T-helper 2 cell treated with Interferon-gamma antibody and Interleukin-4, amounts not matched to agents 5 μg/mL and 100 μg/mL, for 36 hours (primary cell): ENCODE measurements around the gene AHNAK2.

Source experiments
- DNase-seq: peaks from one replicate; pipeline ENCODE4 v3.0.0; 2021; ENCODE audit warnings: low spot score
- H3K27ac Mint-ChIP-seq: one replicate; pipeline ENCODE4 v1.8.0; 2021; ENCODE audit warnings: mild to moderate bottlenecking, mixed read lengths
- H3K27me3 Mint-ChIP-seq: one replicate; pipeline ENCODE4 v1.8.0; 2021; ENCODE audit warnings: low read depth, mixed read lengths
- H3K36me3 Mint-ChIP-seq: one replicate; pipeline ENCODE4 v1.8.0; 2021; ENCODE audit warnings: low read depth, mixed read lengths
- H3K4me1 Mint-ChIP-seq: one replicate; pipeline ENCODE4 v1.8.0; 2021; ENCODE audit warnings: low read depth, mixed read lengths
- H3K4me3 Mint-ChIP-seq: one replicate; pipeline ENCODE4 v1.8.0; 2022; ENCODE audit warnings: mild to moderate bottlenecking, moderate library complexity, mixed read lengths
- H3K9me3 Mint-ChIP-seq: one replicate; pipeline ENCODE4 v1.8.0; 2021; ENCODE audit warnings: mixed read lengths

AHNAK2 gene

GRCh38 chr14:105005929-105006830 lies 28.0 kb upstream of the AHNAK2 start:
- no peak overlapping the region for H3K4me3 Mint-ChIP-seq
- no peaks in the 10 kb centered on the region for H3K27me3 Mint-ChIP-seq
- no peak overlapping the region for H3K27ac Mint-ChIP-seq
- H3K4me1 Mint-ChIP-seq: no peaks in the 10 kb centered on the region
- peaks cover 22% of the 10 kb centered on the region for H3K36me3 Mint-ChIP-seq
- no peak for DNase-seq
- H3K9me3 Mint-ChIP-seq: no peaks in the 10 kb centered on the region

- H3K36me3 Mint-ChIP-seq: peaks cover 25% of the 10 kb centered on the region
- H3K4me3 Mint-ChIP-seq: no peak overlapping the region
- H3K27ac Mint-ChIP-seq: no peak overlapping the region
- DNase-seq: no peak
- no peaks in the 10 kb centered on the region for H3K27me3 Mint-ChIP-seq
- H3K9me3 Mint-ChIP-seq: no peaks in the 10 kb centered on the region
- H3K4me1 Mint-ChIP-seq: no peaks in the 10 kb centered on the region
These were observed 27.3 kb upstream of the AHNAK2 start for GRCh38 chr14:105005329-105005928.

GRCh38 chr14:104999361-104999760 lies 21.2 kb upstream of the AHNAK2 start:
- H3K9me3 Mint-ChIP-seq: peaks cover 6% of the 10 kb centered on the region
- no peak overlapping the region for H3K27ac Mint-ChIP-seq
- H3K4me1 Mint-ChIP-seq: no peaks in the 10 kb centered on the region
- DNase-seq: no peak
- H3K4me3 Mint-ChIP-seq: no peak overlapping the region
- peaks cover 15% of the 10 kb centered on the region for H3K36me3 Mint-ChIP-seq
- H3K27me3 Mint-ChIP-seq: no peaks in the 10 kb centered on the region

- H3K9me3 Mint-ChIP-seq: peaks cover 6% of the 10 kb centered on the region
- H3K27ac Mint-ChIP-seq: no peak overlapping the region
- H3K27me3 Mint-ChIP-seq: no peaks in the 10 kb centered on the region
- no peak for DNase-seq
- peaks cover 15% of the 10 kb centered on the region for H3K36me3 Mint-ChIP-seq
- no peaks in the 10 kb centered on the region for H3K4me1 Mint-ChIP-seq
- H3K4me3 Mint-ChIP-seq: no peak overlapping the region
These were observed 20.6 kb upstream of the AHNAK2 start for GRCh38 chr14:104998801-104999200.

- Mint-ChIP-seq H3K27me3 (no peaks in the 10 kb centered on the region), H3K9me3 (peaks cover 6% of the 10 kb centered on the region), H3K4me1 (no peaks in the 10 kb centered on the region), H3K27ac (no peak overlapping the region), H3K36me3 (peaks cover 13% of the 10 kb centered on the region), H3K4me3 (no peak overlapping the region)
- no peak for DNase-seq
These were observed 18.3 kb upstream of the AHNAK2 start for GRCh38 chr14:104996483-104996882.

GRCh38 chr14:104996032-104996431 lies 17.9 kb upstream of the AHNAK2 start:
- no peak for DNase-seq
- H3K9me3 Mint-ChIP-seq: peaks cover 6% of the 10 kb centered on the region
- H3K27me3 Mint-ChIP-seq: no peaks in the 10 kb centered on the region
- H3K36me3 Mint-ChIP-seq: peaks cover 13% of the 10 kb centered on the region
- no peaks in the 10 kb centered on the region for H3K4me1 Mint-ChIP-seq
- no peak overlapping the region for H3K27ac Mint-ChIP-seq
- no peak overlapping the region for H3K4me3 Mint-ChIP-seq

GRCh38 chr14:104994978-104995377 lies 16.8 kb upstream of the AHNAK2 start:
- DNase-seq: no peak
- H3K27ac Mint-ChIP-seq: no peak overlapping the region
- no peaks in the 10 kb centered on the region for H3K27me3 Mint-ChIP-seq

GRCh38 chr14:104993808-104994591 lies 15.8 kb upstream of the AHNAK2 start:
- no peak for DNase-seq
- no peaks in the 10 kb centered on the region for H3K4me1 Mint-ChIP-seq
- H3K27ac Mint-ChIP-seq: no peak overlapping the region
- no peaks in the 10 kb centered on the region for H3K9me3 Mint-ChIP-seq
- peaks cover 4% of the 10 kb centered on the region for H3K36me3 Mint-ChIP-seq
- no peaks in the 10 kb centered on the region for H3K27me3 Mint-ChIP-seq
- H3K4me3 Mint-ChIP-seq: no peak overlapping the region

More at GRCh38 chr14:104994978-104995377, 16.8 kb upstream of the AHNAK2 start:
- Mint-ChIP-seq H3K4me1 (no peaks in the 10 kb centered on the region), H3K36me3 (peaks cover 8% of the 10 kb centered on the region), H3K9me3 (peaks cover 5% of the 10 kb centered on the region), H3K4me3 (no peak overlapping the region)

GRCh38 chr14:104993306-104993705 lies 15.1 kb upstream of the AHNAK2 start:
- H3K4me1 Mint-ChIP-seq: no peaks in the 10 kb centered on the region
- no peak for DNase-seq
- no peak overlapping the region for H3K4me3 Mint-ChIP-seq
- peak overlapping the region; percentile 47 for H3K27ac Mint-ChIP-seq
- no peaks in the 10 kb centered on the region for H3K27me3 Mint-ChIP-seq
- H3K9me3 Mint-ChIP-seq: no peaks in the 10 kb centered on the region
- peaks cover 4% of the 10 kb centered on the region for H3K36me3 Mint-ChIP-seq

GRCh38 chr14:104992501-104992900 lies 14.3 kb upstream of the AHNAK2 start:
- no peak overlapping the region for H3K4me3 Mint-ChIP-seq
- DNase-seq: no peak
- H3K27ac Mint-ChIP-seq: no peak overlapping the region
- H3K9me3 Mint-ChIP-seq: no peaks in the 10 kb centered on the region
- H3K36me3 Mint-ChIP-seq: peaks cover 4% of the 10 kb centered on the region
- no peaks in the 10 kb centered on the region for H3K4me1 Mint-ChIP-seq
- peaks cover 2% of the 10 kb centered on the region for H3K27me3 Mint-ChIP-seq

- no peak overlapping the region for H3K4me3 Mint-ChIP-seq
These were observed 13.7 kb upstream of the AHNAK2 start for GRCh38 chr14:104991896-104992230.

GRCh38 chr14:104989951-104990303 lies 11.8 kb upstream of the AHNAK2 start:
- Mint-ChIP-seq H3K9me3 (no peaks in the 10 kb centered on the region), H3K4me3 (no peak overlapping the region), H3K4me1 (peaks cover 2% of the 10 kb centered on the region), H3K36me3 (no peaks in the 10 kb centered on the region), H3K27me3 (peaks cover 5% of the 10 kb centered on the region), H3K27ac (no peak overlapping the region)
- no peak for DNase-seq

More at GRCh38 chr14:104991896-104992230, 13.7 kb upstream of the AHNAK2 start:
- peaks cover 2% of the 10 kb centered on the region for H3K4me1 Mint-ChIP-seq
- DNase-seq: no peak
- no peaks in the 10 kb centered on the region for H3K9me3 Mint-ChIP-seq
- H3K36me3 Mint-ChIP-seq: no peaks in the 10 kb centered on the region
- no peak overlapping the region for H3K27ac Mint-ChIP-seq
- H3K27me3 Mint-ChIP-seq: peaks cover 5% of the 10 kb centered on the region

- Mint-ChIP-seq H3K27me3 (peaks cover 5% of the 10 kb centered on the region), H3K36me3 (no peaks in the 10 kb centered on the region), H3K27ac (no peak overlapping the region), H3K4me3 (no peak overlapping the region), H3K4me1 (peaks cover 2% of the 10 kb centered on the region), H3K9me3 (no peaks in the 10 kb centered on the region)
- DNase-seq: no peak
These were observed 11.2 kb upstream of the AHNAK2 start for GRCh38 chr14:104989236-104989950.
